Measurements from ENCODE around the gene RPL10A.

RPL10A gene

GRCh38 chr6:35492974-35493284 lies 24.7 kb downstream of the RPL10A start:
- no peak for DNase-seq (ENCODE audit: low spot score)

DNA sequence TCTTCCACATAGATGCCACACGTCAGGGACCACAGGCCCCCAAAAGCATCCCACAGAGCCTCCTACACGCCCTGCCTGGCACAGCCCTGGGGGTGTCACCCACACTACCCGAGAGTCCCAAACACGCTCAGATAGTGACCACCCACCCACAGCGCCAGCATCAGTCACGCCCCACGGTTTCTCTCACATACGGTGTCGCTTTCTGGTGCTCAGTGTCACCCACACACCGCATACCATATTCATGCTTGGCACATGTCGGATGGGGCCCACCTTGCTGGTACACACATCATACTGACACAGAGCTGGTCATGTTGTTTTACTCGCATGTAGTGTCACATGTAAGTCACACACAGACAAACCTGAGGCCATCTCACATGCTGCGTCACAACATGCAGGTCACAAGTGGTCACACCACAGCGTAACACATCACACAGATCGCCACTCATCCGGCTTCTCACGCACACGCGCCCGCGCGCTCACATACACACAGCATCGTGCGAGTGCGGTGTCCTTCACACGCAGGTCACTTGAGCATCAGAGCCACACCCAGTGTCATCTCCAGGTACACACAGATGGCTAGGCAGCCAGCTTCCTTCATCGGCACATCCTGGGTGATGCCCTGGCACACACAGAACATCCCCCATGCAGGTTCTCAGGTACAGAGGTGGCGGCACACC lies 25.2 kb downstream of the RPL10A start:
- DNase-seq (ENCODE audit: low spot score): no peak

GRCh38 chr6:35494161-35494563 lies 26.0 kb downstream of the RPL10A start:
- DNase-seq (ENCODE audit: low spot score): peak; percentile 22

- DNase-seq (ENCODE audit: low spot score): no peak
Observed at GRCh38 chr6:35495258-35496035, 27.2 kb downstream of the RPL10A start.

DNA sequence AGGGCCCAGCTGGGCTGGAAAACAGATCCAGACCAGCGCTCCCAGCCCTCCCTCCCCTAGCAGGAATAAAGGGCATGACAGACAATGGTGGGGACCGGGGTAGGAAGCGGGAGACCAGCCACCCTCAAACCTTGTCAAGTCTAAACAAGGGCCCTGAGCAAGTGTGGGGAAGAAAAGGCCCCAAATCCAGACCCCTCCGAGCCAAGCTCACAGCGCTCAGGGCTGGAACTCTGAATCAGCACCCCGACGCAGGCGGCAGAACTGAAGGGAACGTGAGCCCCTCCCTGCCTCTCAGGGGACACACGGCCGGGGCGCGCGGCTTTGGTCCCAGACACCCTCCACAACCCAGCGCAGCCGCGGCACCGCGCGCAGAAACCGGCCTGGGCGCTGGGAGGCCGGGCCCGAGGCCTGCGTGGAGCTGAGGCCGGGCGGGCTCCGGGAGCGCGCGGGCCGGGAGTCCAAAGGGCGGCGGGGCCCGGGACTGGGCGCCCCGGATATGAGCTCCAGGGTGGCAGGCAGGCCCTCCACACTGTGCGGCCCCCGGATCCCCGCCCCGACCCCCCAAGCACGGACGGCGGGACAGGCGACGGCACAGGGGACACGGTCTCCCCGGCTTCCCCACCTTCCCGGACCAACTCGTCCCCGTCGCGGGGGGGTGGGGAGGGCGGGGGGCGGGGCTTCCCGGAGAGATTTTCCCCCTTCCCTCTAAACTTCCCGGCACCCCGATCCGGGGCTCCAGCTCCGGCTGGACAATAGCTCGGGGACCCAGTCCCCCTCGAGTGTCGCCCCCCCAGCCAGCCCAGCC lies 28.0 kb downstream of the RPL10A start:
- DNase-seq (ENCODE audit: low spot score): peak; percentile 42

GRCh38 chr6:35496841-35497570 lies 28.8 kb downstream of the RPL10A start, which contains the start of gene TEAD3:
TSS of gene TEAD3 (minus strand) at chr6:35497079.
- peak; percentile 65 for DNase-seq (ENCODE audit: low spot score)

DNA sequence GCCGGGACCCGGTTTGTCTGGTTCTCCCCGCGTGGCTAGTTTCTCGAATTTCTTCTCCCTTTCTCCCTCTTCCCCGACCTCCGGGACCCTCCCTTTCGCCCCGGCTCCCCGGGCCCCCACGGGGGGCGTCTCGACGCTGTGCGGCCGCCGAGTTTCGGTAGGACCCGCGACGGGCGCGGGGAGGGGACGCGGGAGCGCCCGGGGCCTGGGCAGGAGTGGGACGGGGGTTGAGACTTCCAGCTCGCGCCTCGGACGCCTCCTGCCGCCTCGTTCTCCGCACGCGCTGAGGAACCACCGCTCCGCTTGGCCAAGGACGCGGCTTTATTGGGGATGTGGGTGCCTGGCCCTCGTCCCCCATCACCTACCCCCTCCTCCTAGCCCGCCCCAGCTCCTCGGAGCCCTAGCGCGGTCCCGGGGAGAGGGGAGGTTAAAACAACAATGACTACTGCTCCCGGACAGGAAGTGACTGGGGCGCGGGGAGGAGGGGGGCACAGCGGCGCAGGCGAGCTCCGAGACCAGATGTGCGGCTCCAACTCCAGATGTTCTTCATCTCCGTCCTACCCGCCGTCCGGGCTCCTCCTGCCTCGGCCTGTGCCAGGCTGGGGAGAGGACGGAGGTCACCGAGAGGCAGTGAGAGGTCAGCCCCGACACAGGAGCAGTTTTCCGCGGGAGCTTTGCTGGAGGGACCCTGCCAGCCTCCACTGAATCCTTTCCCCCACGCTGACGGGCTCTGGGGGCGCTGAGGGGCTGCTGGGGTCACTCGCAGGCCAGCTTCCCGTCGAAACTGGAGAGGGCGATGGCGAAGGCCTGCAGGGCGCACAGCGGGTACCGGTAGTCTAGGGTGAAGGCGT lies 29.6 kb downstream of the RPL10A start:
- DNase-seq (ENCODE audit: low spot score): peak; percentile 30

GRCh38 chr6:35498422-35499067 lies 30.3 kb downstream of the RPL10A start:
- no peak for DNase-seq (ENCODE audit: low spot score)

DNA sequence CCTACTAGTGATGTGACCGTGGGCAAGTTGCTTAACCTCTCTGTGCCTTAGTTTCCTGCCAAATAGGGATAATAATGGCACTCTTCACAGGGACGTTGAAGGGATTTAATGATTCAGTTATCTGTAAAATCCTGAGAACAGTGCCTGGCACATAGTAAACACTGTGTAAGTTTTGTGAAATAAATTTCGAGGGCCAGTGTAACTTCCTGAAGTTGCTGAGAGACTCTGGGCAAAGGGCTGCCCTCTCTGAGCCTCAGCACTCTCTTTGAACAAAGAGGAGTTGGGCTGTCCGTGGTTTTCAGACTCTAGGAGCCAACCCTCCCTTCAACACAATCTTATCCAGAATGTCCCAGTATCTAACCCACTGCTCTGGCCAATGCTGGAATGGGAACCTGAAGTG lies 31.2 kb downstream of the RPL10A start:
- DNase-seq (ENCODE audit: low spot score): no peak

DNA sequence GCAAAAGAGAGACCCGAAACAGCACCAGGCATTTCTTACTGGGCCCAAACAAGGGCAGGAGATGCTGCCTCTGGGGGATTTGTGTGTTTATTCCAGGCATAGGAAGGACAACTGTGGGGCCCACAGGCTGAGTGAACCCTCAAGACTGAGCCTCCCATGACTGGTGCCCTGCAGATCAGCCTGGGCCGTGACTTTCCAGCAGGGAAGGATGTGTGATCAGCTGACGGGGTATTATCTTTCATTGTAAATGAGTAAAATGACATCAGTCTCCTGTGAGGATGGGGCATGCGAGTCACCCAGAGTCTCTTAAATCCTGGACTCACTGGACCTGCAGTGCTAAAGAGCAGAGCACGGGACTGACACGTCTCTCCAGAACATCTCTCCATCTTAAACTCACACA lies 32.6 kb downstream of the RPL10A start:
- peak; percentile 47 for DNase-seq (ENCODE audit: low spot score)

DNA sequence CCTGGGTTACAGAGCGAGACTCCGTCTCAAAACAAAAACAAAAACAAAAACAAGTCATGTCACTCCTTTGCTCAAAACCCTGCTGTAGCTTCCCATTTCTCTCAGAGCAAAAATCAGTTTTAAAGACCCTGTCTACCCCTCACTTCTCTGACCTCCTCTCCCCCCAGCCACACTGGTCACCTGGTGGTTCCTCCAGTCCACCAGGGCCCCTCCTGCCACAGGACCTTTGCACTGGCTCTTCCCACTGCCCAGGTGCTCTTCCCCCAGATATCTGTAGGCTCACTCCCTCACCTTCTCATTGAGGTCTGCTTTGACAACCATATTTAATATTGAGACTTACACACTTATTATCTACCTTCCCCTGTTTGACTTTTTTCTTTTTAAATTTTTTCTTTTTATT lies 33.6 kb downstream of the RPL10A start:
- no peak for DNase-seq (ENCODE audit: low spot score)

GRCh38 chr6:35503534-35503933 lies 35.3 kb downstream of the RPL10A start:
- DNase-seq (ENCODE audit: low spot score): no peak

GRCh38 chr6:35505999-35506412 lies 37.8 kb downstream of the RPL10A start:
- DNase-seq (ENCODE audit: low spot score): no peak

- no peak for DNase-seq (ENCODE audit: low spot score)
Observed at GRCh38 chr6:35506536-35506935, 38.3 kb downstream of the RPL10A start.

- DNase-seq (ENCODE audit: low spot score): no peak
Observed at GRCh38 chr6:35507221-35507620, 39.0 kb downstream of the RPL10A start.

DNA sequence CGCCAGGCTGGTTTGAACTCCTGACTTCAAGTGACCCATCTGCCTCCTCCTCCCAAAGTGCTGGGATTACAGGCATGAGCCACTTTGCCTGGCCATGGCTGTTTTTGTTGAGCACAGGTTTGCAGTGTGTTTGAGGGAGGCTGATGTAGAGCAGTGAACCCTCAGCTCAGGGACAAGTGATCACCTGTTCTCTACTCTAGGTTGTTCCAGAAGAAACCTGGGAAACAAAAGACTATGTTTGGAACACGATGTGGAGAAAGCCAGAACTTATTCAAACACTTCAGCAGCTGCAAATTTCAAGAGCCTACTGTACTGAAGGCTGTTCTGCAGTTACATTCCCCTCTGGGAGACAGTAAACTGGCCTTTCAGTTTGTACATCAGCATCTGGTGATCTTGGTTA lies 39.8 kb downstream of the RPL10A start:
- no peak for DNase-seq (ENCODE audit: low spot score)

DNA sequence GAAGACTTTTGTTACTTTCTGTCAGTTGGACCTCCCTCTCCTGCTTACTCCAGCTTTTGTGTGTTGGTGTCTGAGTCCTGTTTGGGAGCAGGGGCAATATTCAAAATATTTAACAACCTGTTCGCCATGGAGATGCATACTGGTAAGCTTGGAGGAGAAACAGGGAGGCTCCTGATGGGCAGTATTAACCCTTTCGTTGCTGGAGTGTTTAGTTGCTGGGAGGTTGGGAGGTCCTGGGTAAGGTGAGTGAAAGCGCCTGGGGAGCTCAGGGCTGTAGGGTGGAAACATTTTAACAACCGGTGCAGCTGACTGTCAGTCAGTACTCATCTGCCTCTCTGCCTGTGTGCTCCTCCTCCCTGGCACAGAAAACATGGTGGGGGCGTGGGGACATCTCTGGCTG lies 40.3 kb downstream of the RPL10A start:
- no peak for DNase-seq (ENCODE audit: low spot score)

DNA sequence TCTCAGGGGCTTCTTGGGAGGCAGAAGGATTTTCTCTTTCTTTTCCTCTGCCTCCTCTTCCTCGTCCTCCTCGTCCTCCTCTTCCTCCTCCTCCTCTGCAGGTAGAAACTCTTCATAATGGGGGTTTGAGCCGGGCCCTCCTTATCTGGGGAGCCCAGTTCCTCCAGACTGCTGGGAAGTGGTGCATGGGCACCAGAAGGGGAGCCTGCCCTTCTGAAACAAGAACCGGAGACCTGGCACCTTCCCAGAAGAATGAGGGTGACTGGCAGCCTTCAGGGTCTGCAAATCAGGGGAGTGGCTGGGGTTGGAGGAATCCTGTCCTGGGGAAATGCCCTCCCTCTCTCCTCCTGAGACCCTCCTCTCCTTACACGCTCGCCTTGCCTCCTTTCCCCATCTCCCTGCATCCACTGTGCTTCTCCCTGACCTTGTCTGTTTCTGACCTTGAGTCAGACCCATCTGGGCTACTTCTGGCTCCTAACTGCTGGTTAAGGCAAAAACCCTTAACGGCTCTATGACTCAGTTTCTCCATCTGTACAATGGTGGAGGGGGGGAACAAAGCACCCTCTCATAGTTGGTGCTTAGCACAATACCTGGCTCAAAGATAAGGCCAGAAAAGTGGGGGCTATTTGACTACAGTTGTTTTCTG lies 42.8 kb downstream of the RPL10A start:
- no peak for DNase-seq (ENCODE audit: low spot score)

- no peak for DNase-seq (ENCODE audit: low spot score)
Observed at GRCh38 chr6:35511562-35511941, 43.4 kb downstream of the RPL10A start.

DNA sequence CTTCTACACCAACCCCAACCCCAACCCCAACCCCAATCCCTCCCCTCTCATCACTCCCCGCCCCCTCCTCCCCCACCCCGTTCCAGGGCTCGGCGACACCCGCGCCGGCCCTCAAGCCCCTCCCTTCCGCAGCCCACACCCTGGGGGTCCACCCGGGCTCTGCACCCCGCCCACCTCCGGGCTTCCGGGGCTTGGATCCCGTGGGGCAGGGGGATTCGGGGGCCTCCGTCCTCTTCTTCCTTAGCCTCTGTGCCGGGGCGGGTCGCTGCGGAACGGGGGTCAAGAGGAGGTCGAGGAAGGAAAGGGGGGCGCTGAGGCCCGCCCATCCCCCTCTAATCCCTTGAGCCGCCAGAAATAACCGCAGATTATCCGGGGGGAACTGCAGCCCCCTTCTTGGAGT lies 43.8 kb downstream of the RPL10A start:
- DNase-seq (ENCODE audit: low spot score): no peak

All from kidney tubule cell (primary cell).